NCI-H748 treated with DMSO at 0.1 percent for 48 hours (cell line): ENCODE results near the gene DDX52.
A peak's percentile ranks its signal among the peaks of the same experiment; 100 is the strongest.
"Not testable (repeated sequence)": the region's sequence is repeated elsewhere in the genome, so short reads cannot be mapped to it uniquely, and the experiment has no call there.

Source experiments
- DNase-seq: peaks from one replicate; lab custom pipeline; 2025; lab: John Stamatoyannopoulos, UW

DDX52 gene

DNA sequence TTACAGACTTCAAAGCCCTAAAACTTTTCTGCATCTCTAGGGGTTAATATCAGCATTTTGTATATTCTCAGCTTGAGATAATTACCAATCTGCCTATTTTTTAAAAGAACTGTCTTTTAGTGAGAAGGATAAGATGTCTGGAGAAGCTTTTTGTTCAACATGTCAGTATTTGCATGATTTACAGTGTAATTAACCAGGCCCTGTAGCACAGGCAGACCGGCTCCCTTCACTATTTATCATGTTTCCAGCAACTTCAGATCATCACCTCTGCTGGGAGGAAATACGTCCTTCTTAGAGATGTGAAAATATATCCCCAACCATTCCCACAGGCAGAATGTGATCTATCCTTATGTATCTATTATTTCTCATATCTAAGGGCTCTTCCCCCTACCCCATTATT is 8.6 kb upstream of the DDX52 start:
- no peak for DNase-seq

- peak; percentile 16 for DNase-seq
Measured at GRCh38 chr17:37650419-37651003, 7.3 kb upstream of the DDX52 start.

- no peak for DNase-seq
Measured at GRCh38 chr17:37648555-37648954, 5.3 kb upstream of the DDX52 start.

- no peak for DNase-seq
Measured at GRCh38 chr17:37647856-37648255, 4.6 kb upstream of the DDX52 start.

DNA sequence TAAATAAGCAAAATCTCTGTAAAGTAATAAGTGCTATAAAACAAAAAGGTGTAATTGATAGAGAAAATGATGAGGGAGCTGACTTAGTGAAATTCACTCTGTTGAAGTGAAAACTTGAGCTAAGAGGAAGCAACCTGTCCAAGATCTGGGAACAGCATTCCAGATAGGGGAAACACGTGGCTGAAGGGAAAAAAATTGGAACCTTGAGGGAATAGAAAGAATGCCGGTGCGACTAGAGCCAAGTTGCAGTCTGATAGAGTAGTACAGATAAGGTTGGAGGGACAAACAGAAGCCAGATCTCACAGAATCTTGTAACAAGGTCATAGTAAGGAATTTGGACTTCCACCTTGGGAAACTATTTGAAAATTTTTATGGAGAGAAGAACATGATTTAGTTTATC is 623 bp upstream of the DDX52 start:
- DNase-seq: peak; percentile 16

GRCh38 chr17:37642681-37643080 is 565 bp downstream of the DDX52 start:
- no peak for DNase-seq

DNA sequence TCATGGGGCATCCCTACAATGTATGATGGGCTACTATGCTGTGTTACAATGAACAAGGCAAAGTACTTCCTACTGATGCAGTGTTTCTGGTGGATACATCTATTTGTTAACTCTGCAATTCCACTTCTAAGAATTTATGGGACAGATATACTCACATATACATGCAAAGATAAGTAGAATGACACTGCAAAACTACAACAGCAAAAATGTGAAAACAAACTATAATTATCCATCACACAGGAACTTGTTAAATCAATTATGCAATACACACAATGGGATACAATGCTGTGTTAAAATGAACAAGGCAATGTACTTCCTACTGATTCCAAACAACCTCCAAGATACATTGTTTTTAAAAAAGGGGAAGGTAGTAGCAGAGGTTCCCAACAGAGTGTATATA is 3.2 kb downstream of the DDX52 start:
- DNase-seq: no peak

- no peak for DNase-seq
Measured at GRCh38 chr17:37637956-37638355, 5.3 kb downstream of the DDX52 start.

DNA sequence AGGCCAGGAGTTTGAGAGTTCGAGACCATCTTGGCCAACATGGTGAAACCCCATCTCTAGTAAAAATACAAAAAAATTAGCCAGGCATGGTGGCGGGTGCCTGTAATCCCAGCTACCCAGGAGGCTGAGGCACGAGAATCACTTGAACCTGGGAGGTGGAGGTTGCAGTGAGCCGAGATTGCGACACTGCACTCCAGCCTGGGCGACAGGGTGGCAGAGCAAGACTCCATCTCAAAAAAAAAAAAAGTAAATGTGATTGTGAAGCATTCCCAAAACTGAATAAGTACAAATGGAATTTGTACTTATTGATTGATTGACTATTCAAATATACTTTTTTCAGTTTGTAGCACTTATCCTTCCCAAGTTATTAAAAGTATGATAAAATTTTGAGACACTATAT is 26.8 kb downstream of the DDX52 start:
- not testable (repeated sequence) for DNase-seq

- no peak for DNase-seq
Measured at GRCh38 chr17:37614823-37615222, 28.4 kb downstream of the DDX52 start.

DNA sequence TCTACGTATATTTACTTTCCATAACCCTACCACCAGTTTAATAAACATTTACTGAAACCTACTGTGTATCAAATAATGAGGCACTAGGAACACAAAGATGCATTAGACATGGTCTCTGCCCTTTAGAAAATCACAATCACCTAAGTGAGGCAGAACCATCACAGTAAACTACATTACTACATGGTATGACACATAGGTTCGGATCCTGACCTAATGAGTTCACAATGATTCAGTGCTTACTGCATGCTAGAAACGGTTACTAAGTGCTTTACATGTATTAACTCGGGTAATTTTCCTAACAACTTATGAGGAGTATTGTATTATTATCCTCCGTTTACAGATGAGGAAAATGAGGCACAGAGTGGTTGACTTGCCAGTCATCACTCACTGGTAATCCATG is 28.9 kb downstream of the DDX52 start:
- no peak for DNase-seq

GRCh38 chr17:37610971-37611370 is 32.3 kb downstream of the DDX52 start:
- DNase-seq: no peak

DNA sequence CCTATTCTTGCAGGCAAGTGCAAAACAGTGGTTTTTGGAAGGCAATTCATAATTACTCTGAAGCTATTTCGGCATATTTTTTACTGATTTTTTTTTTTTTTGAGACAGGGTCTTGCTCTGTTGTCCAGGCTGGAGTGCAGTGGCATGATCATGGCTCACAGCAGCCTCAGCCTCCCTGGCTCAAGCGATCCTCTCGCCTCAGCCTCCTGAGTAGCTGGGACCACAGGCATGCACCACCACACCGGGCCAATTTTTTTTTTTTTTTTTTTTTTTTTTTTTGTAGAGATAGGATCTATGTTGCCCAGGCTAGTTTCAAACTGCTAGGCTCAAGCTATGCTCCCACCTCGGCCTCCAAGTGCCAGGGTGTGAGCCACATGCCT is 33.2 kb downstream of the DDX52 start:
- not testable (repeated sequence) for DNase-seq

DNA sequence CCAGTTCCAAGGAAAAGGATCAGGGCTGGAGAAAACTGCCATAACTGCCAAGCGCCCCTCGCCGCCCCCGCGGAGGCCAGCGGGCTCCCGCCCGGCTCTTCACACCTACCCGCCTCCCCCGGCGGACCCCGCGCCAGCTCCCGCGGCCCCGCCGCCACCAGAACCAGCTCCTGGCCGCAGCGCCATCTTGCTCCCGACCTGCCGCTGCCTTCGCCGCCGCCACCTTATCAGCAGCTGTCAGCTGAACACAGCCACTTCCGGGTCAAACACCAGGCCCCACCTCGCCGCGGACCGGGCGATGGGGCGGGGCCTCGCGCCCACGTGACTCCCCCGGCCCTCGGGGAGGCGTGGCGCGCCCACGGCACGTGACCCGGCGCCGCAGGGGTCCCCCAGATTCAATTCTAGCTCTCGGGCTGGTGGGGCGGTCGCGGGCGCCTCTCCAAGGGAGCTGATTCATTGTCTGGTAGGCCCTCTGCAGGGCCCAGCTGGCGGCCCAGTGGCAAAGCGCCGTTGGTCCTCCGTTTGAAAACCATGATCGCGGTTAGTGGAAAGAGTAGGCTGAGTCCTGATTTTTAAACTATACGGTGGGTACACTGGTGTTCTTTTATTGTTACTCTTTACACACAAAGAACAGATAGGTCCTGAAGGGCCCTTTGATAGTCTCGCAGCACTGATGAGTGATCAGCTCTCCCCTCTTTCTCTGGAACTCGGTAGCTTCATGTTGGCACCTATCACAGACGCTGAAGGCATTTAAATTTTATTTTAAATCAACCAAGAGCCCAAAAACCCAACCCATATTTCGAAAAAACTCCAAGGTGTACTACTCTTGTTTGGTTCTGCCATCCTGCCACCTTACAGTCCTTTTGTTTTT is 33.8 kb downstream of the DDX52 start, which contains the start of gene SYNRG:
SYNRG (minus strand) TSS at position 249 of the 871 bp plus-strand sequence; CDS start at position 186, 63 bp downstream.
- peak; percentile 94 for DNase-seq

DNA sequence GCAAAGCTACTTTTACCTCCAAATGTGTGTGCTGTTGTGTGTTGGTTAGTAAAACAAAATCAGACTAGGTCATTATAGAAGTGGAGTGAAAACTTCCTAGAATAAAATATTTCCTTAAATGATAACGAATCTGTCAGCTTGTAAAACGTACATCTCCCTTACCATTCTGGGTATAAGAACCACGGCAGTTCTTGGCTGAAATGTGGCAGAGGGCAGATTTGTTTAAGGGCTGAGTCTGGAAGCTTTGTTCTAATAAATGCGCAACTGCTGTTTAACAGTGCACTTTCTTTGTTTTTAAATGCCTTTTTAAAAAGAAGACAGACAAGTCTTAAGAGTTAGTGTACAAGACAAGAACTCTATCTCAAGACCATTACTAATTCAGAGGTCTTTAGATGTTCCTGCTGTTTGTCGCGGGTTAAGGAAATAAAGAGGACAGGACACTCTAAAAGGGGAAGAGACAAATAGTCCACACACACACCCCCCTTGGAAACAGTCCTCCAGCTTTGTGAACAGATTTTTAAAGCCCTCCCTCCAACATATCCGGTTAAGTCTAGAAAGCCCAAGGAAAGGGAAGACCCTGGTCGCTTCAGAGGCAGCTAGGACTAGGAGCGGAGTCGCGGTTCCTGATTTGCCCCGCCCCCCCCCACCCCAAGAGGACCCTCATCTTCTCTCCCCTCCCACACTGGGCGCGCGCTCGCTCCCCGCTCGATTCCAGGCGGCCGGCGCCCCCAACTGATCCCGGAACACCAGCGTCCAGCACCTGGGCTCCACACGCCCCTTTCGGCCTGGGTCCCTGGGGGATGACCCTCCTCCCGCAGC is 34.7 kb downstream of the DDX52 start:
- peak; percentile 61 for DNase-seq

GRCh38 chr17:37607637-37608331 is 35.5 kb downstream of the DDX52 start:
- no peak for DNase-seq

DNA sequence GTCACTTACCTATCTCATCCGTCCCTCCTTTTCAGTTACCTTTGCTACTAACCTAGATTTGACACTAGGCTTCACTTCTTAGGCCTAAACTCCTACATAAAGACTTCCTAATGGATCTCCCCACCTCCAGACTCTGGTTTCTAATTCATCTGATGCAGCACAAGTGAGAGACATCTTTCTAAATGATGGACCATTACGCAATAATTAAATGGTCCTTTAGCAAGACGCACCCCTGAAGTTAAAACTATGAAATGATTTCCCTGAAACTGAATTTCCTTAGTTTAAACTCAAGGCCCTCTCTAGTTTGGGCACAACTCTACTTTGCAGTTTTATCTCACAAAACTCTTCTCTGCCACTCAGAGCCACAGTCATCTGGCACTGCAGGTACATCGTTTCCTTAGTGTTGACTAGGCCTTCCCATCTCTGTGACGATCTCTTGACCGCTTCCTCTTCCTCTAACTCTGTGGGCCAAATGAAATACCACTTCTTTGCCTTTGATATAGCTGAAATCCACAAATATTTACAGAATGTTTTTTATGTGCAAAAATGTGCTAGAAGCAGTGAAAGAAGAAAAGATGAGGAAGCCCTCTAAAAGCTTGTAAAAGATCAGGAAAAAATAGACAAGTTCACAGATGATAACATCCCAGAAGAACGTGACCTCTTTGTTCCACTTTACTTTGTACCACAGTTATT is 37.3 kb downstream of the DDX52 start:
- DNase-seq: no peak

- DNase-seq: no peak
Measured at GRCh38 chr17:37605081-37605480, 38.2 kb downstream of the DDX52 start.

DNA sequence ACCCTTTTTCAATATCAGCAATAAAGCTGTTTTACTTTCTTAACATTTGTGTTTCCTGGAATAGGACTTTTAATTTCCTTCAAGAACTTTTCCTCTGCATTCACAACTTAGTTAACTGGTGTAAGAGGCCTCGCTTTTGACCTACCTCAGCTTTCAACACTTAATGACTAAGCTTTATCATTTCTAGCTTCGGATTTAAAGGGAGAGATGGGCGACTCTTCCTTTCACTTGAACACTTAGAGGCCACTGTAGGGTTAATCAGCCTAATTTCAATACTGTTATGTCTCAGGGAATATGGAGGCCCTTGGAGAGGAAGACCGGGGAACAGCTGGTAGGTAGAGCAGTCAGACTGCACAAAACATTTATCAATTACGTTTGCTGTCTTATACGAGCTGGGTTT is 38.7 kb downstream of the DDX52 start:
- no peak for DNase-seq

GRCh38 chr17:37598145-37598544 is 45.1 kb downstream of the DDX52 start:
- DNase-seq: no peak

DNA sequence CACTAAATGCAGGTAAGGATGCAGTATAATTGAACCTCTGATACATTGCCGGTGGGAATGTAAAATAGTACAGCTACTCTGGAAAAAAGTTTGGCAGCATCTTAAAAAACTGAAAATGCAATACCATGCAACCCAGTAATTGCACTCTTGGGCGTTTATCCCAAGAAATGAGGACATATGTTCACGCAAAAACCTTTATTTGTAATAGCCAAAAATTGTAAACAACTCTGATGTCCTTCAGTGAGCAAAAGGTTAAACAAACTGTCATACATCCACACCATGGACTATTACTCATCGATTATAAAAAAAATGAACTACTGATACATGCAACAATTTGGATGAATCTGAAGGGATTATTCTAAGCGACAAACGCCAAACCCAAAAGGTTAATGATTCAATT is 51.0 kb downstream of the DDX52 start:
- DNase-seq: no peak
